GM23338 (cell line): ENCODE data around the gene SLCO4A1. TPM values are rescaled to one million over a fixed set of nuclear protein-coding genes. Genes with fewer than 3 reads are reported as not detected.

Experiments used
- ATAC-seq: fragments of 200-7000 bp; cut with Tn5 transposase; 3 replicates; pipeline ENCODE4 v1.9.1; 2020
- DNase-seq: peaks from one replicate; pipeline ENCODE4 v3.0.0-alpha.2; 2015; ENCODE audit warnings: low spot score
- H2AFZ ChIP-seq: fragments of 200-600 bp; sonication (generic); 2 replicates; pipeline ENCODE4 v1.8.0; 2016; ENCODE audit warnings: antibody characterized with exemption, mild to moderate bottlenecking, moderate library complexity
- H3F3A ChIP-seq: fragments of 200-600 bp; sonication (generic); replicated peaks from 2 replicates; pipeline ENCODE4 v1.8.0; 2017; ENCODE audit warnings: antibody characterized with exemption, mixed run types, low read depth
- H3K27ac ChIP-seq: fragments of 200-600 bp; sonication (generic); 2 replicates; pipeline ENCODE4 v1.6.1; 2016; ENCODE audit warnings: low read depth
- H3K27me3 ChIP-seq: fragments of 200-600 bp; sonication (generic); 2 replicates; pipeline ENCODE4 v1.8.0; 2016; ENCODE audit warnings: mild to moderate bottlenecking, mixed run types, moderate library complexity; ENCODE audit not compliant: insufficient read depth
- H3K36me3 ChIP-seq: fragments of 200-600 bp; sonication (generic); 2 replicates; pipeline ENCODE4 v1.8.0; 2016; ENCODE audit warnings: mild to moderate bottlenecking; ENCODE audit not compliant: insufficient read depth
- H3K4me1 ChIP-seq: fragments of 200-600 bp; sonication (generic); 2 replicates; pipeline ENCODE4 v1.8.0; 2016; ENCODE audit warnings: mild to moderate bottlenecking, moderate library complexity; ENCODE audit not compliant: insufficient read depth
- H3K4me2 ChIP-seq: fragments of 200-600 bp; sonication (generic); 2 replicates; pipeline ENCODE4 v1.7.1; 2017; ENCODE audit warnings: mixed run types
- H3K4me3 ChIP-seq: fragments of 200-600 bp; sonication (generic); 2 replicates; pipeline ENCODE4 v1.6.1; 2016; ENCODE audit warnings: mixed run types
- H3K79me2 ChIP-seq: fragments of 200-600 bp; sonication (generic); replicated peaks from 2 replicates; pipeline ENCODE4 v1.8.0; 2017; ENCODE audit warnings: mild to moderate bottlenecking; ENCODE audit not compliant: insufficient read depth
- H3K9me2 ChIP-seq: fragments of 200-600 bp; sonication (generic); 2 replicates; pipeline ENCODE4 v1.8.0; 2017; ENCODE audit not compliant: insufficient read depth
- H4K20me1 ChIP-seq: fragments of 200-600 bp; sonication (generic); replicated peaks from 2 replicates; pipeline ENCODE4 v1.8.0; 2017; ENCODE audit warnings: mild to moderate bottlenecking; ENCODE audit not compliant: insufficient read depth
- H3K27ac Mint-ChIP-seq: 2 replicates; pipeline ENCODE4 v1.8.0; 2020; ENCODE audit warnings: inconsistent platforms, mild to moderate bottlenecking, moderate library complexity, mixed read lengths
- H3K27me3 Mint-ChIP-seq: 3 replicates; pipeline ENCODE4 v1.8.0; 2022; ENCODE audit warnings: low read depth, mild to moderate bottlenecking, moderate library complexity, mixed read lengths, inconsistent platforms; ENCODE audit not compliant: insufficient read depth, poor library complexity
- H3K36me3 Mint-ChIP-seq: 3 replicates; pipeline ENCODE4 v1.8.0; 2021; ENCODE audit warnings: low read depth, mild to moderate bottlenecking, inconsistent platforms, moderate library complexity, mixed read lengths
- H3K4me1 Mint-ChIP-seq: 3 replicates; pipeline ENCODE4 v1.8.0; 2020; ENCODE audit warnings: mild to moderate bottlenecking, inconsistent platforms, mixed read lengths
- H3K4me3 Mint-ChIP-seq: 3 replicates; pipeline ENCODE4 v1.8.0; 2021; ENCODE audit warnings: moderate library complexity, mild to moderate bottlenecking, inconsistent platforms, mixed read lengths
- H3K9me3 Mint-ChIP-seq: 3 replicates; pipeline ENCODE4 v1.8.0; 2020; ENCODE audit warnings: moderate library complexity, mild to moderate bottlenecking, inconsistent platforms, mixed read lengths
- CREB1 ChIP-seq: fragments of 250-450 bp; sonication (Bioruptor Pico); IDR thresholded peaks from 2 replicates; pipeline ENCODE4 v1.5.0; 2020; ENCODE audit warnings: low read depth, mild to moderate bottlenecking, moderate library complexity
- EZH2 ChIP-seq: fragments of 200-600 bp; sonication (generic); IDR thresholded peaks from one replicate; pipeline ENCODE4 v1.8.0; 2017; ENCODE audit warnings: antibody characterized with exemption, mild to moderate bottlenecking, low read depth; ENCODE audit not compliant: unreplicated experiment
- EZH2phosphoT487 ChIP-seq: fragments of 200-600 bp; sonication (generic); IDR thresholded peaks from one replicate; pipeline ENCODE4 v1.8.1; 2018; ENCODE audit warnings: antibody characterized with exemption; ENCODE audit not compliant: unreplicated experiment
- JUNB ChIP-seq: IDR thresholded peaks from one replicate; pipeline ENCODE4 v1.6.1; 2016; ENCODE audit warnings: antibody characterized with exemption; ENCODE audit not compliant: unreplicated experiment
- NANOG ChIP-seq: IDR thresholded peaks from 2 replicates; pipeline ENCODE4 v1.6.1; 2016; ENCODE audit warnings: antibody characterized with exemption, borderline replicate concordance
- POLR2AphosphoS5 ChIP-seq: IDR thresholded peaks from 2 replicates; pipeline ENCODE4 v1.6.1; 2016; ENCODE audit warnings: antibody characterized with exemption, low read depth
- STAT1 ChIP-seq: IDR thresholded peaks from one replicate; pipeline ENCODE4 v1.6.1; 2016; ENCODE audit warnings: antibody characterized with exemption; ENCODE audit not compliant: unreplicated experiment
- ZNF114 ChIP-seq: fragments of 250-450 bp; sonication (Bioruptor Pico); IDR thresholded peaks from 2 replicates; pipeline ENCODE4 v1.5.0; 2020; ENCODE audit warnings: mild to moderate bottlenecking, moderate library complexity
- ZNF331 ChIP-seq: fragments of 250-450 bp; sonication (Bioruptor Pico); IDR thresholded peaks from 2 replicates; pipeline ENCODE4 v1.5.0; 2020; ENCODE audit warnings: low read depth, mild to moderate bottlenecking, moderate library complexity
- polyA plus RNA-seq: library from polyadenylated mRNA; unstranded; fragments of >200 nt; fragmentation: Nextera tagmentation; extraction: Ambion mirVana; gene quantifications from 2 replicates; pipeline ENCODE4 v1.2.1, GENCODE V29; 2016
- total RNA-seq: library from RNA; depleted of rRNA; stranded (reverse); fragments of >200 nt; shearing (Covaris generic); gene quantifications from 2 replicates; pipeline ENCODE4 v1.2.3, GENCODE V29; 2014
- TF ChIP-seq, protein P1 (sequence below), 2 experiments: fragments of 200-600 bp in 1 of 2; sonication (generic) in 1 of 2; conservative IDR thresholded peaks; 2 replicates each; pipeline versions ENCODE4 v1.5.1 to v1.6.1; 2016 to 2017; ENCODE audit warnings: antibody characterized with exemption in 2 of 2, low read depth in 2 of 2, mild to moderate bottlenecking in 2 of 2, moderate library complexity in 1 of 2
- TF ChIP-seq, protein P2 (sequence below): IDR thresholded peaks from 2 replicates; pipeline ENCODE4 v1.6.1; 2016; ENCODE audit warnings: antibody characterized with exemption
- TF ChIP-seq, protein P3 (sequence below): fragments of 250-450 bp; sonication (Bioruptor Pico); IDR thresholded peaks from 2 replicates; pipeline ENCODE4 v1.5.0; 2020; ENCODE audit warnings: mild to moderate bottlenecking, moderate library complexity

The SLCO4A1 gene
- total and polyA plus RNA-seq, 2 experiments from 2014 or later, result 28.5 to 41.6 TPM

DNA sequence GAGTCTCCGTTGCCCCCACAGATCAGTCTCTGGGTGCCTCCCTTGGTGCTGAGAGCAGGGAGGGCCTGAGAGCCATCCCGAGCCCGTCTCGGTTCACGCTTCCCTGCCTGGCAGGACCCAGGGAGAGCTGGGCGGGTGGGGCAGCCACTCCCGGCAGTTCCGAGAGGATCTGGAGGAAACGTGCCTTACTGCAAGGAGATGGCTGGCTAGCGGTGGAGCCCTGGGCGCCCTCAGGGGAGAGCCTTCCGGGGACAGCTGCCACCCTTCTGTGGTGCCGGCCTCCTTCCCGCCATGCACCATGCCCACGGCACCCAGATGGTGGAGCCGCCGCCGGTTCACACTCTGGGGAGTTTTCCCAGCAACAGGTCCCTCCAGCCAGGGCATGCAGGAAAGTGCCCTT, 45.8 kb upstream of the SLCO4A1 start:
- H4K20me1 ChIP-seq, result no peaks in the 10 kb centered on the region

DNA sequence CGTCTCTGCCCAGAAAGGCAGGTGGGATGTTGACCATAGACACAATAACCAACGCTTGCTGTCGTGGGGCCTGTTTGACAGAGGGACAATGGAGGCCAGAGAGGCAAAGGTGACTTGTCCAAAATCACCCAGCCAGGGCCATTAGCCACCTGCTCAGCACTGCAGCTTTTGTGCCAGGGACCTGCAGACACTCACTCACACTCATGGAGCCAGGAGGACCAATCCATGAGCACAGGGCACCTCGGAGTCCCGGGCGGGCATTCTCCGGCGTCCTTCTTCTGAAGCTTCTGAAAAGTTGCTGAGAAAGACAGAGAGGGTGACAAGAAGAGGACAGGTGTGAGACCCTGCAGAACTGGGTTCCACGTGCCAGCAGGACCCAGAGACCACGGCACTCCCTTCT, 45.4 kb upstream of the SLCO4A1 start:
- no peaks in the 10 kb centered on the region for H3K27me3 ChIP-seq

More for the DNA sequence above, 45.8 kb upstream of the SLCO4A1 start:
- Histone ChIP-seq H3K4me3 (no peak overlapping the region), H3K36me3 (no peaks in the 10 kb centered on the region), H2AFZ (no peak overlapping the region), H3K27me3 (no peaks in the 10 kb centered on the region), H3K4me1 (0 out of 2 replicates have a peak, but pooled peaks cover 2% of the 10 kb centered on the region), H3K9me2 (no peaks in the 10 kb centered on the region), H3F3A (0 out of 2 replicates have a peak, but pooled peaks cover 5% of the 10 kb centered on the region), H3K79me2 (no peaks in the 10 kb centered on the region), H3K27ac (no peak overlapping the region), H3K4me2 (no peak overlapping the region)
- DNase-seq, result no peak
- H3K27ac Mint-ChIP-seq, result peak overlapping the region; percentile 56; the same call in 1 of the 2 replicates
- H3K36me3 Mint-ChIP-seq, result no peaks in the 10 kb centered on the region
- no peaks in the 10 kb centered on the region for H3K9me3 Mint-ChIP-seq
- no peak; the same call in 2 of the 3 replicates for ATAC-seq
- H3K4me1 Mint-ChIP-seq, result peaks cover 12% of the 10 kb centered on the region
- H3K4me3 Mint-ChIP-seq, result no peak overlapping the region
- TF ChIP-seq, protein P1, sequence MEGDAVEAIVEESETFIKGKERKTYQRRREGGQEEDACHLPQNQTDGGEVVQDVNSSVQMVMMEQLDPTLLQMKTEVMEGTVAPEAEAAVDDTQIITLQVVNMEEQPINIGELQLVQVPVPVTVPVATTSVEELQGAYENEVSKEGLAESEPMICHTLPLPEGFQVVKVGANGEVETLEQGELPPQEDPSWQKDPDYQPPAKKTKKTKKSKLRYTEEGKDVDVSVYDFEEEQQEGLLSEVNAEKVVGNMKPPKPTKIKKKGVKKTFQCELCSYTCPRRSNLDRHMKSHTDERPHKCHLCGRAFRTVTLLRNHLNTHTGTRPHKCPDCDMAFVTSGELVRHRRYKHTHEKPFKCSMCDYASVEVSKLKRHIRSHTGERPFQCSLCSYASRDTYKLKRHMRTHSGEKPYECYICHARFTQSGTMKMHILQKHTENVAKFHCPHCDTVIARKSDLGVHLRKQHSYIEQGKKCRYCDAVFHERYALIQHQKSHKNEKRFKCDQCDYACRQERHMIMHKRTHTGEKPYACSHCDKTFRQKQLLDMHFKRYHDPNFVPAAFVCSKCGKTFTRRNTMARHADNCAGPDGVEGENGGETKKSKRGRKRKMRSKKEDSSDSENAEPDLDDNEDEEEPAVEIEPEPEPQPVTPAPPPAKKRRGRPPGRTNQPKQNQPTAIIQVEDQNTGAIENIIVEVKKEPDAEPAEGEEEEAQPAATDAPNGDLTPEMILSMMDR (conservative IDR thresholded peaks at IDR 0.05; ENCODE audit: low read depth in 2 of 2), result no peak
- TF ChIP-seq STAT1 (no peak), POLR2AphosphoS5 (no peak), EZH2 (no peak), ZNF114 (no peak), CREB1 (CRISPR knock-in tag) (no peak), ZNF331 (no peak), EZH2phosphoT487 (no peak), NANOG (no peak)
- TF ChIP-seq, protein P2, sequence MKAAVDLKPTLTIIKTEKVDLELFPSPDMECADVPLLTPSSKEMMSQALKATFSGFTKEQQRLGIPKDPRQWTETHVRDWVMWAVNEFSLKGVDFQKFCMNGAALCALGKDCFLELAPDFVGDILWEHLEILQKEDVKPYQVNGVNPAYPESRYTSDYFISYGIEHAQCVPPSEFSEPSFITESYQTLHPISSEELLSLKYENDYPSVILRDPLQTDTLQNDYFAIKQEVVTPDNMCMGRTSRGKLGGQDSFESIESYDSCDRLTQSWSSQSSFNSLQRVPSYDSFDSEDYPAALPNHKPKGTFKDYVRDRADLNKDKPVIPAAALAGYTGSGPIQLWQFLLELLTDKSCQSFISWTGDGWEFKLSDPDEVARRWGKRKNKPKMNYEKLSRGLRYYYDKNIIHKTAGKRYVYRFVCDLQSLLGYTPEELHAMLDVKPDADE, result no peak
- H3K27me3 Mint-ChIP-seq, result peaks cover 14% of the 10 kb centered on the region

More for the DNA sequence above, 45.4 kb upstream of the SLCO4A1 start:
- H2AFZ ChIP-seq, result no peak overlapping the region
- 0 out of 2 replicates have a peak, but pooled peaks cover 2% of the 10 kb centered on the region for H3K4me1 ChIP-seq
- ATAC-seq (no peak), DNase-seq (no peak)
- H3K27ac ChIP-seq, result no peak overlapping the region
- TF ChIP-seq ZNF331 (no peak), EZH2 (no peak), CREB1 (CRISPR knock-in tag) (no peak), JUNB (no peak)
- TF ChIP-seq, protein P3, sequence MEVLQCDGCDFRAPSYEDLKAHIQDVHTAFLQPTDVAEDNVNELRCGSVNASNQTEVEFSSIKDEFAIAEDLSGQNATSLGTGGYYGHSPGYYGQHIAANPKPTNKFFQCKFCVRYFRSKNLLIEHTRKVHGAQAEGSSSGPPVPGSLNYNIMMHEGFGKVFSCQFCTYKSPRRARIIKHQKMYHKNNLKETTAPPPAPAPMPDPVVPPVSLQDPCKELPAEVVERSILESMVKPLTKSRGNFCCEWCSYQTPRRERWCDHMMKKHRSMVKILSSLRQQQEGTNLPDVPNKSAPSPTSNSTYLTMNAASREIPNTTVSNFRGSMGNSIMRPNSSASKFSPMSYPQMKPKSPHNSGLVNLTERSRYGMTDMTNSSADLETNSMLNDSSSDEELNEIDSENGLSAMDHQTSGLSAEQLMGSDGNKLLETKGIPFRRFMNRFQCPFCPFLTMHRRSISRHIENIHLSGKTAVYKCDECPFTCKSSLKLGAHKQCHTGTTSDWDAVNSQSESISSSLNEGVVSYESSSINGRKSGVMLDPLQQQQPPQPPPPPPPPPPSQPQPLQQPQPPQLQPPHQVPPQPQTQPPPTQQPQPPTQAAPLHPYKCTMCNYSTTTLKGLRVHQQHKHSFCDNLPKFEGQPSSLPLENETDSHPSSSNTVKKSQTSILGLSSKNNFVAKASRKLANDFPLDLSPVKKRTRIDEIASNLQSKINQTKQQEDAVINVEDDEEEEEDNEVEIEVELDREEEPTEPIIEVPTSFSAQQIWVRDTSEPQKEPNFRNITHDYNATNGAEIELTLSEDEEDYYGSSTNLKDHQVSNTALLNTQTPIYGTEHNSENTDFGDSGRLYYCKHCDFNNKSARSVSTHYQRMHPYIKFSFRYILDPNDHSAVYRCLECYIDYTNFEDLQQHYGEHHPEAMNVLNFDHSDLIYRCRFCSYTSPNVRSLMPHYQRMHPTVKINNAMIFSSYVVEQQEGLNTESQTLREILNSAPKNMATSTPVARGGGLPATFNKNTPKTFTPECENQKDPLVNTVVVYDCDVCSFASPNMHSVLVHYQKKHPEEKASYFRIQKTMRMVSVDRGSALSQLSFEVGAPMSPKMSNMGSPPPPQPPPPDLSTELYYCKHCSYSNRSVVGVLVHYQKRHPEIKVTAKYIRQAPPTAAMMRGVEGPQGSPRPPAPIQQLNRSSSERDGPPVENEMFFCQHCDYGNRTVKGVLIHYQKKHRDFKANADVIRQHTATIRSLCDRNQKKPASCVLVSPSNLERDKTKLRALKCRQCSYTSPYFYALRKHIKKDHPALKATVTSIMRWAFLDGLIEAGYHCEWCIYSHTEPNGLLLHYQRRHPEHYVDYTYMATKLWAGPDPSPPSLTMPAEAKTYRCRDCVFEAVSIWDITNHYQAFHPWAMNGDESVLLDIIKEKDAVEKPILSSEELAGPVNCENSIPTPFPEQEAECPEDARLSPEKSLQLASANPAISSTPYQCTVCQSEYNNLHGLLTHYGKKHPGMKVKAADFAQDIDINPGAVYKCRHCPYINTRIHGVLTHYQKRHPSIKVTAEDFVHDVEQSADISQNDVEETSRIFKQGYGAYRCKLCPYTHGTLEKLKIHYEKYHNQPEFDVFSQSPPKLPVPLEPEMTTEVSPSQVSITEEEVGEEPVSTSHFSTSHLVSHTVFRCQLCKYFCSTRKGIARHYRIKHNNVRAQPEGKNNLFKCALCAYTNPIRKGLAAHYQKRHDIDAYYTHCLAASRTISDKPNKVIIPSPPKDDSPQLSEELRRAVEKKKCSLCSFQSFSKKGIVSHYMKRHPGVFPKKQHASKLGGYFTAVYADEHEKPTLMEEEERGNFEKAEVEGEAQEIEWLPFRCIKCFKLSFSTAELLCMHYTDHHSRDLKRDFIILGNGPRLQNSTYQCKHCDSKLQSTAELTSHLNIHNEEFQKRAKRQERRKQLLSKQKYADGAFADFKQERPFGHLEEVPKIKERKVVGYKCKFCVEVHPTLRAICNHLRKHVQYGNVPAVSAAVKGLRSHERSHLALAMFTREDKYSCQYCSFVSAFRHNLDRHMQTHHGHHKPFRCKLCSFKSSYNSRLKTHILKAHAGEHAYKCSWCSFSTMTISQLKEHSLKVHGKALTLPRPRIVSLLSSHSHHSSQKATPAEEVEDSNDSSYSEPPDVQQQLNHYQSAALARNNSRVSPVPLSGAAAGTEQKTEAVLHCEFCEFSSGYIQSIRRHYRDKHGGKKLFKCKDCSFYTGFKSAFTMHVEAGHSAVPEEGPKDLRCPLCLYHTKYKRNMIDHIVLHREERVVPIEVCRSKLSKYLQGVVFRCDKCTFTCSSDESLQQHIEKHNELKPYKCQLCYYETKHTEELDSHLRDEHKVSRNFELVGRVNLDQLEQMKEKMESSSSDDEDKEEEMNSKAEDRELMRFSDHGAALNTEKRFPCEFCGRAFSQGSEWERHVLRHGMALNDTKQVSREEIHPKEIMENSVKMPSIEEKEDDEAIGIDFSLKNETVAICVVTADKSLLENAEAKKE, result no peak
- peaks cover 12% of the 10 kb centered on the region for H3K27me3 Mint-ChIP-seq
- H3K36me3 Mint-ChIP-seq, result no peaks in the 10 kb centered on the region
- H3K9me3 Mint-ChIP-seq, result no peaks in the 10 kb centered on the region
- H3F3A ChIP-seq, result 0 out of 2 replicates have a peak, but pooled peaks cover 7% of the 10 kb centered on the region
- H3K79me2 ChIP-seq, result no peaks in the 10 kb centered on the region
- H3K4me3 Mint-ChIP-seq, result no peak overlapping the region
- H3K4me3 ChIP-seq, result no peak overlapping the region
- no peaks in the 10 kb centered on the region for H3K36me3 ChIP-seq
- H3K4me2 ChIP-seq, result no peak overlapping the region
- no peaks in the 10 kb centered on the region for H4K20me1 ChIP-seq
- H3K27ac Mint-ChIP-seq, result peak overlapping the region; percentile 56; the same call in 1 of the 2 replicates
- H3K4me1 Mint-ChIP-seq, result peaks cover 12% of the 10 kb centered on the region
- no peaks in the 10 kb centered on the region for H3K9me2 ChIP-seq
